PC-3 (cell line): ENCODE results near the gene GRIP1.

Experiments
- CTCF ChIP-seq: fragments of 300-600 bp; sonication (generic); conservative IDR thresholded peaks from 2 replicates; pipeline ENCODE4 v1.5.1; 2017; ENCODE audit warnings: antibody characterized with exemption, low read depth, mild to moderate bottlenecking, low read length
- EZH2 ChIP-seq: fragments of 300-600 bp; sonication (generic); IDR thresholded peaks from one replicate; pipeline ENCODE4 v1.6.1; 2017; ENCODE audit warnings: antibody characterized with exemption, mild to moderate bottlenecking, low read length; ENCODE audit not compliant: unreplicated experiment

DNA sequence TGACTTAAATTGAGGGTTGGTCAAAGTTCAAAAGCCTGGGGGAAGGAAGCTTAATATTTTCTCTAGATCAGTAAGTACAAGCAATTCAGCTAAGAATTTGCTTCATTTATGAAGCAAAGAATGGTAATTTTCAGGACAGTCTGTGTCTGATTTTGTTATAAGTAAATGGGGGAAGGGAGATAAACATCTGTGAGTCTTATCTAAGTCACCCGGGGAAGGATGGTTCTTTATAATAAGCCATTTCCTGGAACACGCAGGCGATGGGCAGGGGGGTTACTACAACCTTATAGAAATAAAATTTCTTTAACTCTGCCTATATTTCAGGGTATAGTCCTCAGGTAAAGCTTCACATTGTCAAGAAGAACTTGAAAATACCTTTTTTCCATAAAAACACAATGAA lies 333.7 kb downstream of the GRIP1 start:
- TF ChIP-seq CTCF (no peak), EZH2 (no peak)
